Measurements from ENCODE around the gene VCAN.

- TF ChIP-seq CTCF (IDR thresholded peaks at IDR 0.05), result no peak
- TF ChIP-seq POLR2A (IDR thresholded peaks at IDR 0.05), result no peak
- no peak for TF ChIP-seq EP300 (IDR thresholded peaks at IDR 0.05; ENCODE audit: low read depth)
- no peak for TF ChIP-seq POLR2AphosphoS5 (IDR thresholded peaks at IDR 0.05)
Observed at GRCh38 chr5:83576341-83576740, 104.8 kb downstream of the VCAN start.

Data from transverse colon (tissue), 4 donors.